ENCODE results near the gene HNRNPK.

HNRNPK gene

GRCh38 chr9:83979812-83980394, at the start of gene HNRNPK:
TSS of gene HNRNPK (minus strand) at chr9:83980215. CDS start at chr9:83978252, 1,963 bp downstream.
- peak; percentile 82 for DNase-seq (ENCODE audit: low read depth)

- no peak for DNase-seq (ENCODE audit: low read depth)
Measured at GRCh38 chr9:84027201-84027600, 47.2 kb upstream of the HNRNPK start.

GRCh38 chr9:84024041-84024575, 44.1 kb upstream of the HNRNPK start:
- no peak for DNase-seq (ENCODE audit: low read depth)

- DNase-seq (ENCODE audit: low read depth): no peak
Measured at GRCh38 chr9:84007662-84008061, 27.6 kb upstream of the HNRNPK start.

- no peak for DNase-seq (ENCODE audit: low read depth)
Measured at GRCh38 chr9:84003246-84003645, 23.2 kb upstream of the HNRNPK start.

- DNase-seq (ENCODE audit: low read depth): no peak
Measured at GRCh38 chr9:84002344-84002743, 22.3 kb upstream of the HNRNPK start.

GRCh38 chr9:84001621-84002020, 21.6 kb upstream of the HNRNPK start:
- no peak for DNase-seq (ENCODE audit: low read depth)

- no peak for DNase-seq (ENCODE audit: low read depth)
Measured at GRCh38 chr9:84000186-84000585, 20.2 kb upstream of the HNRNPK start.

GRCh38 chr9:83999141-83999918, 19.3 kb upstream of the HNRNPK start:
- DNase-seq (ENCODE audit: low read depth): no peak

- no peak for DNase-seq (ENCODE audit: low read depth)
Measured at GRCh38 chr9:83996126-83996525, 16.1 kb upstream of the HNRNPK start.

- no peak for DNase-seq (ENCODE audit: low read depth)
Measured at GRCh38 chr9:83992901-83993300, 12.9 kb upstream of the HNRNPK start.

GRCh38 chr9:83992407-83992806, 12.4 kb upstream of the HNRNPK start:
- no peak for DNase-seq (ENCODE audit: low read depth)

- DNase-seq (ENCODE audit: low read depth): no peak
Measured at GRCh38 chr9:83991355-83991754, 11.3 kb upstream of the HNRNPK start.

GRCh38 chr9:83988411-83988810, 8.4 kb upstream of the HNRNPK start:
- DNase-seq (ENCODE audit: low read depth): no peak

- no peak for DNase-seq (ENCODE audit: low read depth)
Measured at GRCh38 chr9:83987402-83987791, 7.4 kb upstream of the HNRNPK start.

- DNase-seq (ENCODE audit: low read depth): no peak
Measured at GRCh38 chr9:83986765-83987401, 6.9 kb upstream of the HNRNPK start.

GRCh38 chr9:83986195-83986594, 6.2 kb upstream of the HNRNPK start:
- DNase-seq (ENCODE audit: low read depth): no peak

- no peak for DNase-seq (ENCODE audit: low read depth)
Measured at GRCh38 chr9:83981126-83981871, 1.3 kb upstream of the HNRNPK start.

- DNase-seq (ENCODE audit: low read depth): peak; percentile 82
Measured at GRCh38 chr9:83980395-83981125, 545 bp upstream of the HNRNPK start, which contains the start of gene RMI1. TSS of gene RMI1 (plus strand) at chr9:83980805. CDS start at chr9:84000987, 20,182 bp downstream.

GRCh38 chr9:83978992-83979811, 813 bp downstream of the HNRNPK start:
- peak; percentile 24 for DNase-seq (ENCODE audit: low read depth)

GRCh38 chr9:83977196-83977595, 2.8 kb downstream of the HNRNPK start:
- DNase-seq (ENCODE audit: low read depth): no peak
